H1 (cell line): ENCODE results near the gene TUBB2B.

Experiments
- CHD1 ChIP-seq: IDR thresholded peaks from 2 replicates; pipeline ENCODE4 v1.6.1; 2012; ENCODE audit warnings: low read depth, low read length, improper control_type of control experiment
- EZH2 ChIP-seq: fragments of 200-600 bp; sonication (generic); IDR thresholded peaks from 2 replicates; pipeline ENCODE4 v1.7.1; 2012; ENCODE audit warnings: low read depth, mild to moderate bottlenecking, moderate library complexity, low read length, inconsistent platforms; ENCODE audit not compliant: severe bottlenecking
- MAFK ChIP-seq: IDR thresholded peaks from 2 replicates; pipeline ENCODE4 v1.6.1; 2012; ENCODE audit warnings: low read depth, mild to moderate bottlenecking, improper control_type of control experiment, low read length
- NRF1 ChIP-seq: IDR thresholded peaks from 2 replicates; pipeline ENCODE4 v1.6.1; 2011; ENCODE audit warnings: mild to moderate bottlenecking, low read depth, low read length, improper control_type of control experiment
- SIN3A ChIP-seq, 2 experiments: IDR thresholded peaks in 1 of 2; conservative IDR thresholded peaks in 1 of 2; 2 replicates each; pipeline ENCODE4 v1.6.1; 2011 to 2012; ENCODE audit warnings: low read length in 2 of 2, improper control_type of control experiment in 1 of 2, low read depth in 1 of 2, mild to moderate bottlenecking in 1 of 2
- SP1 ChIP-seq: IDR thresholded peaks from 2 replicates; pipeline ENCODE4 v1.6.1; 2011; ENCODE audit warnings: low read depth, low read length
- SRF ChIP-seq: IDR thresholded peaks from 2 replicates; pipeline ENCODE4 v1.6.1; 2011; ENCODE audit warnings: mild to moderate bottlenecking, low read depth, low read length, moderate library complexity
- SUZ12 ChIP-seq: fragments of 200-600 bp; sonication (generic); IDR thresholded peaks from 2 replicates; pipeline ENCODE4 v1.6.1; 2012; ENCODE audit warnings: mild to moderate bottlenecking, inconsistent platforms, low read length, moderate library complexity, mixed read lengths
- TF ChIP-seq, protein P1 (sequence below), 3 experiments: IDR thresholded peaks; 1 replicate in 2 of 3; 2 replicates in 1 of 3; pipeline versions ENCODE4 v1.5.1 to v1.6.1; 2011; ENCODE audit warnings: low read length in 3 of 3, mild to moderate bottlenecking in 3 of 3, inconsistent platforms in 2 of 3, low read depth in 1 of 3, moderate library complexity in 1 of 3; ENCODE audit not compliant: insufficient read depth in 1 of 3; ENCODE audit errors: control extremely low read depth in 1 of 3

- TF ChIP-seq, protein P1, sequence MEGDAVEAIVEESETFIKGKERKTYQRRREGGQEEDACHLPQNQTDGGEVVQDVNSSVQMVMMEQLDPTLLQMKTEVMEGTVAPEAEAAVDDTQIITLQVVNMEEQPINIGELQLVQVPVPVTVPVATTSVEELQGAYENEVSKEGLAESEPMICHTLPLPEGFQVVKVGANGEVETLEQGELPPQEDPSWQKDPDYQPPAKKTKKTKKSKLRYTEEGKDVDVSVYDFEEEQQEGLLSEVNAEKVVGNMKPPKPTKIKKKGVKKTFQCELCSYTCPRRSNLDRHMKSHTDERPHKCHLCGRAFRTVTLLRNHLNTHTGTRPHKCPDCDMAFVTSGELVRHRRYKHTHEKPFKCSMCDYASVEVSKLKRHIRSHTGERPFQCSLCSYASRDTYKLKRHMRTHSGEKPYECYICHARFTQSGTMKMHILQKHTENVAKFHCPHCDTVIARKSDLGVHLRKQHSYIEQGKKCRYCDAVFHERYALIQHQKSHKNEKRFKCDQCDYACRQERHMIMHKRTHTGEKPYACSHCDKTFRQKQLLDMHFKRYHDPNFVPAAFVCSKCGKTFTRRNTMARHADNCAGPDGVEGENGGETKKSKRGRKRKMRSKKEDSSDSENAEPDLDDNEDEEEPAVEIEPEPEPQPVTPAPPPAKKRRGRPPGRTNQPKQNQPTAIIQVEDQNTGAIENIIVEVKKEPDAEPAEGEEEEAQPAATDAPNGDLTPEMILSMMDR (IDR thresholded peaks at IDR 0.05; ENCODE audit: control extremely low read depth in 1 of 3, insufficient read depth in 1 of 3, low read depth in 1 of 3, low read length in 3 of 3), result no peak
- TF ChIP-seq NRF1 (no peak), EZH2 (no peak), CHD1 (no peak), SP1 (no peak), SRF (no peak), SIN3A (conservative IDR thresholded peaks at IDR 0.05 in 1 of 2, IDR thresholded peaks at IDR 0.05 in 1 of 2; ENCODE audit: low read depth in 1 of 2, low read length in 2 of 2) (peak; percentile 22 to 31; a peak in 2 of 4 replicates), SUZ12 (no peak), MAFK (no peak)
Observed at GRCh38 chr6:3226481-3227362, 731 bp downstream of the TUBB2B start.
